H1 (cell line): ENCODE results near the gene TFRC. TPM values are rescaled to one million over a fixed set of nuclear protein-coding genes. Genes with fewer than 3 reads are reported as not detected.

Experiments
- CREB1 ChIP-seq: IDR thresholded peaks from 2 replicates; pipeline ENCODE4 v1.6.1; 2012; ENCODE audit warnings: inconsistent platforms
- SAP30 ChIP-seq: fragments of 300-600 bp; sonication (generic); IDR thresholded peaks from 2 replicates; pipeline ENCODE4 v1.7.1; 2012; ENCODE audit warnings: low read length, moderate library complexity, mild to moderate bottlenecking, inconsistent platforms; ENCODE audit not compliant: insufficient read depth, insufficient replicate concordance
- SP4 ChIP-seq: IDR thresholded peaks from 2 replicates; pipeline ENCODE4 v1.6.1; 2012; ENCODE audit warnings: low read length, inconsistent platforms
- polyA plus RNA-seq, 7 experiments: library from polyadenylated mRNA; depleted of rRNA in 3 of 7; stranded (reverse) in 5 of 7; unstranded in 2 of 7; fragments of >200 nt in 5 of 7; fragments of 200-250 nt in 2 of 7; gene quantifications; 1 replicate in 5 of 7; 2 replicates in 1 of 7; 4 replicates in 1 of 7; pipeline versions ENCODE4 v1.2.1 to v1.2.3, GENCODE V29; 2011 to 2013; ENCODE audit warnings: missing spikeins in 2 of 7, mixed read lengths in 2 of 7
- total RNA-seq: library from RNA; stranded (reverse); fragmentation: NEBNext Ultra II Directional; extraction: Animal tissue kit (Norgen Biotek cat#: 25700); gene quantifications from 2 replicates; pipeline ENCODE4 v1.2.1, GENCODE V29; 2021
- TF ChIP-seq, protein P1 (sequence below), 3 experiments: IDR thresholded peaks; 1 replicate in 2 of 3; 2 replicates in 1 of 3; pipeline versions ENCODE4 v1.5.1 to v1.6.1; 2011; ENCODE audit warnings: low read length in 3 of 3, mild to moderate bottlenecking in 3 of 3, inconsistent platforms in 2 of 3, low read depth in 1 of 3, moderate library complexity in 1 of 3; ENCODE audit not compliant: insufficient read depth in 1 of 3; ENCODE audit errors: control extremely low read depth in 1 of 3
- TF ChIP-seq, protein P2 (sequence below): IDR thresholded peaks from 2 replicates; pipeline ENCODE4 v1.6.1; 2012; ENCODE audit warnings: inconsistent platforms

TFRC gene
- total and polyA plus RNA-seq, 2 of the 8 experiments (the other 6 are each of a cell fraction or from before 2014, with no cell fraction given): 67.3 to 161 TPM

GRCh38 chr3:196055240-196055639 lies 26.6 kb downstream of the TFRC start (continued):
- TF ChIP-seq, protein P1, sequence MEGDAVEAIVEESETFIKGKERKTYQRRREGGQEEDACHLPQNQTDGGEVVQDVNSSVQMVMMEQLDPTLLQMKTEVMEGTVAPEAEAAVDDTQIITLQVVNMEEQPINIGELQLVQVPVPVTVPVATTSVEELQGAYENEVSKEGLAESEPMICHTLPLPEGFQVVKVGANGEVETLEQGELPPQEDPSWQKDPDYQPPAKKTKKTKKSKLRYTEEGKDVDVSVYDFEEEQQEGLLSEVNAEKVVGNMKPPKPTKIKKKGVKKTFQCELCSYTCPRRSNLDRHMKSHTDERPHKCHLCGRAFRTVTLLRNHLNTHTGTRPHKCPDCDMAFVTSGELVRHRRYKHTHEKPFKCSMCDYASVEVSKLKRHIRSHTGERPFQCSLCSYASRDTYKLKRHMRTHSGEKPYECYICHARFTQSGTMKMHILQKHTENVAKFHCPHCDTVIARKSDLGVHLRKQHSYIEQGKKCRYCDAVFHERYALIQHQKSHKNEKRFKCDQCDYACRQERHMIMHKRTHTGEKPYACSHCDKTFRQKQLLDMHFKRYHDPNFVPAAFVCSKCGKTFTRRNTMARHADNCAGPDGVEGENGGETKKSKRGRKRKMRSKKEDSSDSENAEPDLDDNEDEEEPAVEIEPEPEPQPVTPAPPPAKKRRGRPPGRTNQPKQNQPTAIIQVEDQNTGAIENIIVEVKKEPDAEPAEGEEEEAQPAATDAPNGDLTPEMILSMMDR (IDR thresholded peaks at IDR 0.05; ENCODE audit: control extremely low read depth in 1 of 3, insufficient read depth in 1 of 3, low read depth in 1 of 3, low read length in 3 of 3): no peak
- TF ChIP-seq CREB1 (no peak), SAP30 (no peak), SP4 (no peak)
- TF ChIP-seq, protein P2, sequence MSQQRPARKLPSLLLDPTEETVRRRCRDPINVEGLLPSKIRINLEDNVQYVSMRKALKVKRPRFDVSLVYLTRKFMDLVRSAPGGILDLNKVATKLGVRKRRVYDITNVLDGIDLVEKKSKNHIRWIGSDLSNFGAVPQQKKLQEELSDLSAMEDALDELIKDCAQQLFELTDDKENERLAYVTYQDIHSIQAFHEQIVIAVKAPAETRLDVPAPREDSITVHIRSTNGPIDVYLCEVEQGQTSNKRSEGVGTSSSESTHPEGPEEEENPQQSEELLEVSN: no peak
- TF ChIP-seq, all 59 proteins: peak for 0
